KBM-7 (cell line): ENCODE results near the gene BCL2L11.

ENCODE experiments used
- DNase-seq: peaks from one replicate; pipeline ENCODE4 v3.0.0-alpha.2; 2015
- in situ Hi-C: fragments of 300-500 bp; cut with MboI; formaldehyde crosslinking; loops from 2 replicates; pipeline ENCODE4 v1.14.3; 2020; ENCODE audit warnings: low sequenced_read_pairs, low pct_unique_long_range_greater_than_20kb, mixed read lengths

BCL2L11 gene

GRCh38 chr2:111184725-111185310 lies 64.1 kb downstream of the BCL2L11 start:
- in situ Hi-C loops, result no loop called here
- no peak for DNase-seq

GRCh38 chr2:111185361-111186022 lies 64.8 kb downstream of the BCL2L11 start:
- no peak for DNase-seq

GRCh38 chr2:111186121-111186715 lies 65.5 kb downstream of the BCL2L11 start:
- in situ Hi-C loops, result no loop called here

More at GRCh38 chr2:111185361-111186022, 64.8 kb downstream of the BCL2L11 start:
- in situ Hi-C loops, result no loop called here

GRCh38 chr2:111186933-111187332 lies 66.2 kb downstream of the BCL2L11 start:
- no peak for DNase-seq
- in situ Hi-C loops, result no loop called here

More at GRCh38 chr2:111186121-111186715, 65.5 kb downstream of the BCL2L11 start:
- no peak for DNase-seq

- in situ Hi-C loops, result no loop called here
- DNase-seq, result no peak
These were observed 68.0 kb downstream of the BCL2L11 start for GRCh38 chr2:111188681-111189080.

GRCh38 chr2:111189106-111189505 lies 68.4 kb downstream of the BCL2L11 start:
- in situ Hi-C loops, result no loop called here
- DNase-seq, result no peak

GRCh38 chr2:111190816-111191540 lies 70.3 kb downstream of the BCL2L11 start:
- no peak for DNase-seq
- in situ Hi-C loops, result no loop called here

- no peak for DNase-seq
- in situ Hi-C loops, result no loop called here
These were observed 71.2 kb downstream of the BCL2L11 start for GRCh38 chr2:111191877-111192276.

GRCh38 chr2:111192776-111193368 lies 72.2 kb downstream of the BCL2L11 start:
- DNase-seq, result no peak
- in situ Hi-C loops, result no loop called here

GRCh38 chr2:111194835-111195621 lies 74.3 kb downstream of the BCL2L11 start:
- in situ Hi-C loops, result no loop called here
- DNase-seq, result no peak

- in situ Hi-C loops, result no loop called here
- DNase-seq, result no peak
These were observed 75.7 kb downstream of the BCL2L11 start for GRCh38 chr2:111196435-111196834.

GRCh38 chr2:111198701-111199100 lies 78.0 kb downstream of the BCL2L11 start:
- no peak for DNase-seq
- in situ Hi-C loops, result no loop called here

- in situ Hi-C loops, result no loop called here
- DNase-seq, result no peak
These were observed 79.1 kb downstream of the BCL2L11 start for GRCh38 chr2:111199840-111200239.

GRCh38 chr2:111200333-111200881 lies 79.7 kb downstream of the BCL2L11 start:
- in situ Hi-C loops, result no loop called here
- DNase-seq, result no peak

GRCh38 chr2:111201214-111201613 lies 80.5 kb downstream of the BCL2L11 start:
- in situ Hi-C loops, result no loop called here

GRCh38 chr2:111202266-111203040 lies 81.7 kb downstream of the BCL2L11 start:
- no peak for DNase-seq
- in situ Hi-C loops, result no loop called here

More at GRCh38 chr2:111201214-111201613, 80.5 kb downstream of the BCL2L11 start:
- DNase-seq, result no peak

- in situ Hi-C loops, result no loop called here
- DNase-seq, result no peak
These were observed 84.0 kb downstream of the BCL2L11 start for GRCh38 chr2:111204706-111205105.

- no peak for DNase-seq
- in situ Hi-C loops, result no loop called here
These were observed 85.1 kb downstream of the BCL2L11 start for GRCh38 chr2:111205774-111206173.
